G401.6 (cell line): ENCODE results near the gene KCNJ2.

Source experiments
- FAIRE-seq: peaks from 2 replicates; lab custom pipeline; 2012; peaks lifted over from hg19 to GRCh38; lab: Jason Lieb, UNC

KCNJ2 gene

GRCh38 chr17:70168977-70169708 is at the start of gene KCNJ2:
Gene KCNJ2, plus strand, starts transcription at chr17:70169532. Its CDS starts 5,508 bp downstream, at chr17:70175040.
- no peak for FAIRE-seq

GRCh38 chr17:70119545-70119944 is 49.8 kb upstream of the KCNJ2 start:
- no peak for FAIRE-seq

GRCh38 chr17:70119983-70120382 is 49.3 kb upstream of the KCNJ2 start:
- FAIRE-seq, result no peak

GRCh38 chr17:70120425-70120824 is 48.9 kb upstream of the KCNJ2 start:
- FAIRE-seq, result no peak

GRCh38 chr17:70121126-70121525 is 48.2 kb upstream of the KCNJ2 start:
- no peak for FAIRE-seq

GRCh38 chr17:70123193-70123592 is 46.1 kb upstream of the KCNJ2 start:
- no peak for FAIRE-seq

GRCh38 chr17:70124723-70125122 is 44.6 kb upstream of the KCNJ2 start:
- FAIRE-seq, result no peak

GRCh38 chr17:70127221-70127873 is 42.0 kb upstream of the KCNJ2 start:
- no peak for FAIRE-seq

- FAIRE-seq, result no peak
Observed at GRCh38 chr17:70128727-70129238, 40.5 kb upstream of the KCNJ2 start.

GRCh38 chr17:70130289-70130688 is 39.0 kb upstream of the KCNJ2 start:
- no peak for FAIRE-seq

- no peak for FAIRE-seq
Observed at GRCh38 chr17:70132505-70132904, 36.8 kb upstream of the KCNJ2 start.

- FAIRE-seq, result no peak
Observed at GRCh38 chr17:70134042-70134441, 35.3 kb upstream of the KCNJ2 start.

GRCh38 chr17:70134777-70135176 is 34.6 kb upstream of the KCNJ2 start:
- FAIRE-seq, result no peak

GRCh38 chr17:70136131-70136530 is 33.2 kb upstream of the KCNJ2 start:
- no peak for FAIRE-seq

GRCh38 chr17:70137451-70138230 is 31.7 kb upstream of the KCNJ2 start:
- peak; percentile 98 for FAIRE-seq

- no peak for FAIRE-seq
Observed at GRCh38 chr17:70138291-70138865, 31.0 kb upstream of the KCNJ2 start.

GRCh38 chr17:70139449-70139993 is 29.8 kb upstream of the KCNJ2 start:
- no peak for FAIRE-seq

- peak; percentile 89 for FAIRE-seq
Observed at GRCh38 chr17:70144260-70144846, 25.0 kb upstream of the KCNJ2 start.

GRCh38 chr17:70153210-70153609 is 16.1 kb upstream of the KCNJ2 start:
- FAIRE-seq, result no peak

GRCh38 chr17:70157151-70157550 is 12.2 kb upstream of the KCNJ2 start:
- FAIRE-seq, result no peak

- no peak for FAIRE-seq
Observed at GRCh38 chr17:70158180-70158579, 11.2 kb upstream of the KCNJ2 start.

- FAIRE-seq, result no peak
Observed at GRCh38 chr17:70158591-70158990, 10.7 kb upstream of the KCNJ2 start.
